DMS79 treated with DMSO at 0.1 percent for 48 hours (cell line): ENCODE results near the gene TBC1D1.

Experiments used
- DNase-seq: peaks from one replicate; lab custom pipeline; 2025; lab: John Stamatoyannopoulos, UW

The TBC1D1 gene

DNA sequence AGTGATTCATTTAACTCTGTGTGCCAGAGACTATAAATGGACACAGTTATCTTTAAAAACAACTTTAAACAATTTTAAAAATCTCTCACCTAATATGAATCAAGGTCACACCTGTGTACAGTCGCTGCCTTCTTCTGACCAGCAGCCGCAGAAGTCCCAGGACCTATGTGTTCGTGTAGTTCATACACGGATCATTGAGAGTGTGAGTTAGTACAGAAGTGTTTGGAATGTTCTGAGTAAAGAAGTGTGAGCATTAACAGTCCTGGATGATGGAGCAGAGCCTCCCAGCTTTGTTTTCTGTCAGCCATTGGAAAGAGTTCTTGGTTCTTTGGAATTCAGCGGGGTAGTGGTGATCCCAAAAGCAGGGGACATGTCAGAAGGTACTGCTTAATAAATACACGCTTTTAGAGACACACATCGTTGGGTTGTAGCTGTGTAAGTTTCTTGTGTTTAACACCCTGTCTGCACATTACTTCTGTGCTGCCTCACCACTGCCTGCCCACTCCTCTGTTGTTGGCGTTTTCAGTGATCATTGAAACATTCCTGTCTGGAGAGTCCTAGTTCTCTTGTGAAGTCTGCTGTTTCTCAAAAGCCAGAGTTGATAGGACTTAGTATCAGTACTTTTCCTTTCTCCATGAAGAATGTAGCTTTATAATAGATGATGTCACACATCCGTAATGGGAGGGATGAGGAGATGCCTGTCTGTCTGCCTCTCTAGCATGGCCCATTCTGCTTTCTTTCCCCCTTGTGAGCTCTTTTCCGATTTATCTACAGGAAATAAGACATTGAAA is 159.9 kb downstream of the TBC1D1 start:
- DNase-seq = no peak

DNA sequence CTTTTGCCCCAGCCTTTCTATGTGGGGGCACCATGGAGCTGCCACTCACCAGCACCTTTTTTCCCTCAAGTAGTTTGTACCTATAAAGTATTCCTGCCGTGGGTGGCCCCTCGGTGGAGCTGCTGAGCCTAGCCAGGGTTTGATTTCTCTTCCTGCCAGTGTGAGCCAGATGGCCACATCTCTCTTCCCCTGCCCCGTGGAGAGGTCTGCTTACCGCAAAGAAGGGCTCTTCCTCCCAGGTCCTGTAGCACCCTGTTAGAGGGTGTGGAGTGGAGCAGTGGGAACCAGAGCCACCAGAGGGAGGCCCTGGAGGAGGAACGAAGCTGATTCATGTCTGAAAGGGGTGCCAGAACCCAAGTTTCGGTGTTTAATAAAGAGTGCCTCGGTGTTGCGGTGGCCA is 164.7 kb downstream of the TBC1D1 start:
- no peak for DNase-seq

DNA sequence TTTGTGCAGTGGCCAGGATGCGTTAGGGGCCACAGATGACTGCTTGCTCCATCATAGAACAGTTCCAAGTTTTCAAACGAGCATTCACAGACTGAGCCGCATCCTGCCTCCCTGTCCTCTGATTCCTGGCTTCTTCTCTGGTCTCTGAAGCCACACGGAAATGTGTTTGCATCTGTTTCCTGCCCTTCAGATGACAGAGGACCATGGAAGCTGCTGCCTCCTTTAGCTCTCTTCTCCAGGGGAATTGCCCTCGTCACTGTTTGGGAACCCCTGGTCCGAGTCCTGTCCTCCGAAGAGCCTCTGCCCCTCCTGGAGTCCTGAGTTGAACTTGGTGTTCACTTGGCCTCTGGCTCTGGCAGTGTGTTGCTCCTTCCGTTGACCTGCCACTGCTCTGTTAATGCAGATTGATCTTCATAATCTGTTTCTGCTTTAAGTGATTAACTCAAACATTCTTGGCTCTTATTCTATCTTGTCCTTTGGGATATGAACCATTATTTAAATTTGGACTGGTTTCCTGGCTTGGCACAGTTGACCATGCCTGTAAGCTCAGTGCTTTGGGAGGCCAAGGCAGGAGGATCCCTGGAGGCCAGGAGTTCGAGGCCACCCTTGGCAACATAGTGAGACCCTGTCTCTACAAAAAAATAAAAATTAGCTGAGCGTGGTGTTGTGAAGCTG is 165.3 kb downstream of the TBC1D1 start:
- DNase-seq = no peak

DNA sequence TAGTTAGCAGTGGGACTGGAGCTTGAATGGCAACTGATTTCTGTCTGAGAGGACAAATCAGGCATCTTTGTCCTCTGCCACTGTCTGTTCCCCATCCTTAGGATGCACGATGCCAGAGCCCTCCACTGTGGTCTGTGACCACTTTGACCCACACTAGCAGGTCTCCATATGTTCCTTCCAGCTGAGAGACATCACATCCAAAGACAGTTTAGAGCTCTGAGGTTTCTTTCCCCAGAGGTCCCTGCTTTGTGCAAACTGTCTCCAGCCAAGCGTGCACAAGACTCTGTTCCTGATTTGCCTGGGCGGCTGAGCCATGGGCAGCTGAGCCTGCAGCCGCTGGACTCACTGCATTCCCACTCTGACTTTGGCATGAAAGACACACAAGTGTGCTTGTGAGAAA is 167.3 kb downstream of the TBC1D1 start:
- no peak for DNase-seq

DNA sequence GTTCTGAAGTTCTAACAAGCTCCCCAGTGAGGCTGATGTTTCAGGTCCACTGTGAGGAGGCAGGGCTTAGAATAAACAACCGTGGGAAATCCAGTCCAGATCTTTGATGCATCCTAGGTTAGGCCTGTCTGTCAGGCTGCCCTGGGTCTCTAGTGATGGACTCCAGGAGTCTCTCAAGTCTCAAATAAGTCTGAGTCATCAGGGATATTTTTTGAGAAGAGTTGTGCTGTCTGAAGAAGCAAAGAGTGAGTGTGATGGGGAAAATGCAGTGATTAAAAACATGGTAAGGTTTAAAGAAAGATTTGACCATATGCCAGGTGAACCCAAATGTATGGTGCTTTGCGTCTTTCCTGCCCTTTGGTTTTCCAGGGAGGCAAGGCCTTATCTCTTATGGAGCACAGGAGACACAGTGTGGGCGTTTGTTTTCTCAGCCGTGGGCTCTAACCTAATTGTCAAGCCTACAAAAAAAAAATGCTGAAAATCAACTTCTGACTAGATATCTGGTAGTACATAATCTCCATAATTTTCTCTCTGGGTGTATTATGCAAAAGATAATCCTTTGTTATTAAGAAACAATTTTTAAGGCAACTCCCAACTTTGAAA is 170.0 kb downstream of the TBC1D1 start:
- no peak for DNase-seq

DNA sequence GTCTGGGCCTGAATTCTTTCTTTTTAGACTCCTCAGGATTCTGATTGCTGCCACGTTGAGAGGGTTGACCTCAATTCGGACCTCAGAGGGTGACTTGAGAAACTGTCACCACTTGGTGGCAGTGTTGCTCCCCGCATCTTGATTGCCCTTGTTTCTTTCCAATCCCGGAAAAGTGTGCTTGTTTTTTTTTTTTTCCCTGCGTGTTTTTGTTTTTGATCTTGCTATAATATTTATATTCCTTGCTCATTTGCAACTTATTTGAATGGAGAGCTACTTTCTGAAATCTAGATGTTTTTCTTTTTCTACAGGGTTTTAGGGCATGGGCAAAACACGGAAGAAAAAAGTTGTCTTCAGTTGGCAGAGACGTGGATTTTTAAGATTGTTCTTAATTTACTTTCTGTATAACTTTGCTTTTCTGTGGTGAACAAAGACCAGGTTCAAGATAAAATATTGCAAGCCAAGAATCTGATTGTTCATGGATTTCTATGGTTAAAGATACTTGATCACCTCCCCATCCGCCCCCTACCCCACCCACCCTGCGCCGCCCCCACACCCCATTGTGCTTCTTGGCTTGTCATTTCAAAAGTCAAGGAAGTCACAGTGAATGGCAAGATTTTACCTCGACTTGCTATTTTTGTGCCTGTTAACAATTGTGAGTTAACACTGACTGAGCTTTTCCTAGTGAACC is 171.3 kb downstream of the TBC1D1 start:
- DNase-seq = peak; percentile 23

DNA sequence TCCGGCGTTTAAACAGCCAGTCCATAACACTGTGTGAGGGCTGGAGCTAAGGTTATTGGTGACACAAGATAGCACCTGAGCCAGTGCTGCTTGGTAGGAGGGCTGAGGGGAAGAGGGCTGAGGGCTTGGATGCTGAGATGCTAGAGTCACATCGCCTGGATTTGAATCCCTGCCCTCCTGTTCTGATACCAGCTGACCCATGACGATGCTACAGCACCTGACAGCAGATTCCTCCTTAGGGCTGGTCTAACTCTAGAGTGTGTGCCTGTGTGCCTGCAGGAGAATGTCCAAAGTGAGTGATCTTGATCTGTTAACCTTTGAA is 171.9 kb downstream of the TBC1D1 start:
- DNase-seq = no peak

DNA sequence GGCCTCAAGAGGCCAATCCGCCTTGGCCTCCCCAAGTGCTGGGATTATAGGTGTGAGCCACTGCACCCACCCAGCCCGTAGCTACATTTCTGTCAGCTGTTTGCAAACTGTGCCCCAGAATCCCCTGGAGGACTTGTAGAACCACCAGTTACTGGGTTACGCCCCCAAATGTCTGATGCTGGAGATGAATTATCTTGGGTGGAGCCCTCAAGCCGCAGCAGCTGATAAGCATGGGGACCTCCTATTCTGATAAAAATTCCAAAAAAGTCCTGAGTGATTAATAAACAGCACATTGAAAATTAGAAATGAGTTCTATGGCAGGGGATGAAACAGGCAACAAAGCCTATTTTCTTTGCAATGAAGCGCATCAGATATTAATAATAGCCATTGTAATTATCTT is 174.3 kb downstream of the TBC1D1 start:
- no peak for DNase-seq

DNA sequence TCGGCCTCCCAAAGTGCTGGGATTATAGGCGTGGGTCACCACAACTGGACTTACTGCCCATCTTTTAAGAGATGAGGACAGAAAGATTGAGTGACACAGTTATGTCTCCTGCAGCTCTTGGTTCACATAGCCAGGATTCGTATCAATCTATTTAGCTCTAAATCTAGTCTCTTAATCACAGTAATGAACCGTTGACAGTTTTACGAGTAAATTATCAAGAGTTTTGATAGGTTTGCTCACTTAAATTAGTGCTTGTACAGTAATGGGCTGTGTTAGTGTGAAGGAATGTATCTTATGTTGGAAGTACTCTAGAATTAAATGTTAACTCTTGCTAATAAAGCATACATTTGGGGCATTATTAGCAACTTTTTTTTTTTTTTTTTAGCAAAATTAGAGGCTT is 175.0 kb downstream of the TBC1D1 start:
- no peak for DNase-seq

DNA sequence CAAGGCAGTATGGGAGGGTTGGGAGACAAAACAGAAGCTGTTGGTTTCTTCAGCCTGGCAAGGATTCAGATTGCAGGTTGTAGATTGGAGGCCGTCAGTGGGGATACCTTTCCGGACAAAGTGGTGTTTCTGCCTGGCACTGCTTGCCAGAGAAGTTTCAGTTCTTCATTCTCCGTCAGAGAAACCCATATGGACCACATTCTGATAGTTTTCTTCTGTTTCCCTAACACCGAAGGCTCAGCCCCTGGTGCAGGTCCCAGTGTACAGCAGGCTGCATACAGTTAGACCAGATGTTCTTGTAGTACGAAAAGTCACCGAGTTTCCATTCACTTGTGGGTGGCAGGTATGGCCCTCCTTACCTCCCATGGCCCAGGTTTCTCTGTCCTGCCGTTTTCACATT is 176.6 kb downstream of the TBC1D1 start:
- DNase-seq = no peak

DNA sequence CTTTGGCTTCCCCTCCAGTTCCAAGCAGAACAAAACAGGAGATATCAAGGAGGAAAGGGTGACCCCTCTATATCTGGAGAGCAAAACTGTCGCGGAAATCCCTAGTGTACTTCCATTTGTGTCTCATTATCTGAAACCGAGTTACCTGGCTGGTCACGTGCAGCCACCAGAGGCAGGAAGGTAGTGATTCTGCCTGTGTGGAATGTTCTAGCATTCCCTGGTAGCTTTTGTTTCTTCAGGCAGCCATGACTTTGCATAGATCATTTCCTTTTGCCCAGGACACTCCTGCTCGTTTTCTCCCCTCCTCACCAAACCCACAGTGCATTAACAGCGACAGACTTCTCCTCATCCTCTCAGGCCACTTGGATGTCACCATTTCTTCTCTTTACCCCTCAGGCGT is 177.2 kb downstream of the TBC1D1 start:
- no peak for DNase-seq

DNA sequence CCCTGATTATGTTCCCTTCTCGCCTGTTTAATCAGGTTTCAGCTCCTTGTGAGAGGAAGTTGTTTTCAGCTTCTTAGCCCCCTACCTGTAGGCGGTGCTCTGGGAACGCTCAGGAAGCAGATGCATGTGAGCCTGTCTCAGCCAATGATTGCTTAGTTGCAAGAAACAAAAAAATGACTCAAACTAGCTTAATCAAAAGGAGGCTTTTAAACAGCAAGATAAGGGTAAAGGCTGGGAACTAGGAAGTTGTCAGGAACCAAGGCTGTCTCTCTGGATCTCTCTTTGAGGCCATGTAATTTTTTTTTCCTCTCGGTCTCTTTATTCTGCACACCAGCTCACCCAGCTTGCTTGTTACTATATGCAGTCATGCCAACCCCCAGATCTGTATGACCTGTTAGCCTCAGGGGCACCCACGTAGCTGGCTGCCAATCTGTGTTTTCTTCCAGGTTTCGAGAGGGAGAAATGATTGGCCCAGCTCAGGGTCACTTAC is 178.4 kb downstream of the TBC1D1 start:
- DNase-seq = no peak

DNA sequence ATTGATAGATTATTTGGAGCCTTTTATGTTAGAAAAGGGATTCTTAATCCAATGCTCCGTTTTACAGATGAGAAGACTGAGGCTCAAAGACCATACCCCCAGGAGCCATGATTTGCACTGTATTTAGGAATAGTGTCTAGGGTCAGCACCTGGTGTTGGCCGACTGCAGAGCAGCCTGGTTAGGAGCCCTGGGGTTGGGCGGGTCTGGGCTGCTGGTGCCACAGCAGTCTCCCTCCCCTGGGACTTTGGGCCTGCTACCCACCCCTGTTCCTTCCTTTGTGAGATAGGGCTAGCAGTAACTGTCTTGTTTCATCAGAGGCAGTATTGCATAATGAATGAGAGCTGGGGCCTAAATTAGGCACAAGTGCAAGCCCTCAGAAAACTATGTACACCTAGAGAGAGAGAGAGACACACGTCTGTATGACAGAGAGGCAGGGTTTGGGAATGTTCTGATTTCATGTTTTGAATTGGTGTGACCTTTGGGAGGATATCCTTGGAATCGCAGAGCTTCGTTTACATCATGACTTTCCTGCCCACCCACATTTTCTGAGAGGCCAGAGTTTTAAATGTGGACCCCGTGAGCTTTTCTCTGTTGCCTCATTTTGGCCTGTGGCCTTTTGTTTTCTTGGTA is 181.0 kb downstream of the TBC1D1 start:
- no peak for DNase-seq

DNA sequence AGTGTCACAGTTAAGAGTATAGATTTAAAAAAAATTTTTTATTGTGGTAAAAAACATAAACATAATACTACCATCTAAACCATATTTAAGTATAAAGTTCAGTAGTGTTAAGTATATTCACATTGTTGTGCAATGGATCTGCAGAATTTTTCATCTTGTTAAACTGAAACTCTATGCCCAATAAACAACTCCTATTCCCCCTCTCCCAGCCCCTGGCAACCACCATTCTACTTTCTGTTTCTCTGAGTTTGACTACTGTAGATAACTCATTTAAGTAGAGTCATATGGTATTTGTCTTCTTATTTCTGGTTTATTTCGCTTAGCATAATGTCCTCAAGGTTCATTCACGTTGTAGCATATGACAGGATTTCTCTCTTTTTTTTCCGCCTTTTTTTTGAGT is 181.7 kb downstream of the TBC1D1 start:
- DNase-seq = no peak

DNA sequence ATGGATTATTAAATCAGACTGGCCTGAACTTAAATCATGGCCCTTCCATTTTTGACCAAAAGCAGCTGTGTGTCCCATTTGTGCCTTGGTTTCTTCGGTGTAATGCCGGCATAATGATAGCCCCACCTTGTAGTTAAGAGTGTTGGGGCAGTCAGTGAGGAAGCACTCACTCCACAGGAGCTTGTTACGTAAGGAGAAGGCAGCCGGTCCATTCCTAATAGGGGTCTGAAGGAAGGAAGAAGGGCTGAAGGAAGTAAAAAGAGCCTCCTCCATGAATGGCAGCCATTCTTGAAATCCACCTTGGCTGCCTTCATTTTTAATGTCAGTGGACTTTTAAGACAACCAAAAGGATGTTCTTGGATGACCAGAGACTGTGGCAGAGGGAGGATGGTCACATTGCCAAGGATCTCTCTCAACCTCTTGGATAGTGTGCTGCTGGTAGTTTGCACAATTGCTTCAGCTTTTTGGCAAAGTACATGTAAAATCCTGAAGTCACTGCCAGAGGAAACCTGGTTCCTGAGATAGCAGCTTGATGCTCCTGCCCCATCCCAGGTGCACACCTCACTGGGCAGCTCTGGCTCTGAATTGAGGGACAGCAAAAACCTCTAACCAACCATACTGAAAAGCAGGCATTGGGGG is 182.8 kb downstream of the TBC1D1 start:
- no peak for DNase-seq

DNA sequence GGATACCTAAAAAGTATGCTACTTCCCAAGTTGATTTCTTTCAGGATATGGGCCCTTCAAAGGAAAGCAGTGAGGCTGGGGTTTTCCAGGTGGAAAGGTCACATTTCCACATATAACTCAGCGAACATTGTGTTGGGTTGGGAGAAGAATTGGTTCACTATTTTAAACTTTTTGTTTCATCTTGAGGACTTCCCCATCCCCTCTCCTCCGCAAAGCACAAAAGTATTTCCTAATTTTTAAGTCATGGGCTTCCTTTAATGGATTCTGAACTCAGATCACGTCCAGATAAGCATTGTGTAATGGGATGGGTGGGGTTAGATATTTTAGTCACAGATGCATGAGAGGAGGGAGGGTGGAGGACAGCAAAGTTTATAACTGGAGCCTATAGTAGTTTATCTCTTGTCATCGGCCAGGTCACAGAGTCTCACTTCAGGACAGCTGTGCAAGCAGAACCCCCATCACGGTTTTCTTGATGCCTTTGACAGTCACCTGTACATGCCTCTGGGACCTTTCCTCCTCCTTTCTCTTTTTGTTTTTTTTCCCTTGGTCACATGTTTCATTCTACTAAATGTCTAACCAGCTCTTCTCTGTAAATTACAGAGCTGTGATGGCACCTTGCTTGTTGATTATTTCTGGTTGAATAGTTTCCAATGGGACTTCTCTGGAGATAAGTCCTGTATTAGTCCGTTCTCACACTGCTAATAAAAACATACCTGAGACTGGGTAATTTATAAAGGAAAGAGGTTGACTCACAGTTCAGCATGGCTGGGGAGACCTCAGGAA is 184.7 kb downstream of the TBC1D1 start:
- DNase-seq = no peak

DNA sequence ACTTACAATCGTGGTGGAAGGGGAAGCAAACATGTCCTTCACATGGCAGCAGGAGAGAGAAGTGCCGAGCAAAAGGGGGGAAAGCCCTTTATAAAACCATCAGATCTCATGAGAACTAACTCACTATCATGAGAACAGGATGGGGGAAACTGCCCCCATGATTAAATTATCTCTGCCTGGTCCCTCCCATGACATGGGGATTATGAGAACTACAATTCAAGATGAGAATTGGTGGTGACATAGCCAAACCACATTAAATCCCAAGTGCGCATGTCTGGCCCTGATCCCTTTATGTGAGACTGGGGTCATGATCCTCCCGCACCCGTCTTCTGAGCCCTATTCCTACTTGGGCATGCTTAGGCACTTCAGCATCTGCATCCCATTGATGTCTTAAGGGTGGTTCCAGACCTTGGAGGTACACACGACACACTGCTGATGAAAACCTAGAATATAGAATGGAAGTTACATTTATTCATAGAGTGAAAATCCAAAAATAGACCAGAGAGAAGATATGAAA is 185.3 kb downstream of the TBC1D1 start:
- DNase-seq = no peak

DNA sequence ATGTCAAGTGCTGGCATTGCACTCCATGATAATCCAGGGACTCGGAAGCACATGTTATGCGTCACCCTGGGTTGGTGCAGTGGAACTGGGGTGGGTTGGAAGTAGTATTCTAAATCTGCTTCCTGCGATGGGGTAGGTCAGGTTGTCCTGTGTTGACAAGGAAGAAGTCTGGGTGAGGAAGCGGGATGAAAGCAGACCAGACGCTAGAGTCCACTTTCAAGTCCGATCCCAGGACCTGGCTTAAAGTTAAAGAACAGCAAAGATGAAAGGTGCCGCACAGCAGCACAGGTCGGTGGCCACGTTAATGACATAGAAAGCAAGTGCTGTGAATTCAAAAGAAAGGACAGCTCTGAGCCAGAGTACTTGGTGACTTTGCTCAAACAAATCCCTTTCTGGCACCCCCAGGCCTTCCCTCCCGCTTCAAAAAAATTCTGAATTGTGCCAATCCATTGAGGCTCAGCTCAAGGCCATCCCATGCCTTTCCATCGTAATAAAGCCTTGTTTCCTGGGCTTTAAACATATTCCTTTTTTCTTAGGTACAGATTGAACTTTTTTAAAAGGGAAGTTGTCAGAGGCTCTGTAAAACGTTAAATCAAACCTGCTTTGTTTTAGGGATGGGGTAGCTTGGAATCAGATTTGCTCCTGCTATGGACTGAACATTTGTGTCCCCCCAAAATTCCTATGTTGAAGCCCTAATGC is 187.1 kb downstream of the TBC1D1 start:
- DNase-seq = no peak

DNA sequence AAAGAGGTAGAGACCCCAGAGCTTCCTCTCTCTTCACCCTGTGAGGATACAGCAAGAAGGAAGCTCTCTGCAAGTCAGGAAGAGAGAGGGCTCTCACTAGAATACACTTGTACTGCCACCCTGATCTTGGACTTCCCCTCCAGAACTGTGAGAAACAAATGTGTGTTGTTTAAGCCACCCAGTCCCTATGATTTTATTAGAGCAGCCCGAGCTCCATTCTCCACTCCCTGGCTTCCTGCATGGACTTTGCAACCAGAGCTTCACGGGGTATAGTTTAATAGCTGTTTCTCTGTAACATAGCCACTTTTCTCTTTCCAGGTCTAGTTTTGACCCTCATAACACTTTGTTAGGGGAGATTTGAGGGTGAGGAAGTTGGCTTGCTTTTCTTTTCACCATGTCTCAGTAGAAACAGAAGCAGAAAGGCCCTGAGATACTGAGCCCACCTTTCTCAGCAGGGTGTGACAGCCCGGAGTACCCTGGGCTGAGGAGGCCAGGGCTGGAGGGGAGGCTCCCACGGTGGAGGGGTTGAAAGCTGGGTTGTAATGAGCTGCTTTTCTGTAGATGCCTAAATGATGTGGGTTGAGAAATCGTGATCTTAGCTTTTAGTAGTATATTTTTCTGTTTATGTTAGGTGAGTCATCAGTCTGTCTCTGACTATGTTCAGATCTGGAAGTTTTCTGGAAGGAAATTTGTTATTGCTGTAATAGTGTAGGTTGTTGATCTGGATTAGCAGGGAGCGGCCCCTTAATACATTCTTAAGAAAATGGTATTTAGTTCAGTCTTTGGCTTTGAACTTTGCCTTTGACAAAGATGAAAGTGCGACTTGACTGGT is 187.9 kb downstream of the TBC1D1 start:
- no peak for DNase-seq
